Hematopoietic multipotent progenitor cell treated with erythropoietin and hydrocortisone succinate and interleukin-3 and kit ligand, for 15 days (in vitro differentiated cells): ENCODE data around the gene ATG16L2.

ENCODE experiments used
- DNase-seq: peaks from one replicate; pipeline ENCODE4 v3.0.0-alpha.2; 2015; ENCODE audit warnings: low spot score

The ATG16L2 gene, protein sequence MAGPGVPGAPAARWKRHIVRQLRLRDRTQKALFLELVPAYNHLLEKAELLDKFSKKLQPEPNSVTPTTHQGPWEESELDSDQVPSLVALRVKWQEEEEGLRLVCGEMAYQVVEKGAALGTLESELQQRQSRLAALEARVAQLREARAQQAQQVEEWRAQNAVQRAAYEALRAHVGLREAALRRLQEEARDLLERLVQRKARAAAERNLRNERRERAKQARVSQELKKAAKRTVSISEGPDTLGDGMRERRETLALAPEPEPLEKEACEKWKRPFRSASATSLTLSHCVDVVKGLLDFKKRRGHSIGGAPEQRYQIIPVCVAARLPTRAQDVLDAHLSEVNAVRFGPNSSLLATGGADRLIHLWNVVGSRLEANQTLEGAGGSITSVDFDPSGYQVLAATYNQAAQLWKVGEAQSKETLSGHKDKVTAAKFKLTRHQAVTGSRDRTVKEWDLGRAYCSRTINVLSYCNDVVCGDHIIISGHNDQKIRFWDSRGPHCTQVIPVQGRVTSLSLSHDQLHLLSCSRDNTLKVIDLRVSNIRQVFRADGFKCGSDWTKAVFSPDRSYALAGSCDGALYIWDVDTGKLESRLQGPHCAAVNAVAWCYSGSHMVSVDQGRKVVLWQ

DNA sequence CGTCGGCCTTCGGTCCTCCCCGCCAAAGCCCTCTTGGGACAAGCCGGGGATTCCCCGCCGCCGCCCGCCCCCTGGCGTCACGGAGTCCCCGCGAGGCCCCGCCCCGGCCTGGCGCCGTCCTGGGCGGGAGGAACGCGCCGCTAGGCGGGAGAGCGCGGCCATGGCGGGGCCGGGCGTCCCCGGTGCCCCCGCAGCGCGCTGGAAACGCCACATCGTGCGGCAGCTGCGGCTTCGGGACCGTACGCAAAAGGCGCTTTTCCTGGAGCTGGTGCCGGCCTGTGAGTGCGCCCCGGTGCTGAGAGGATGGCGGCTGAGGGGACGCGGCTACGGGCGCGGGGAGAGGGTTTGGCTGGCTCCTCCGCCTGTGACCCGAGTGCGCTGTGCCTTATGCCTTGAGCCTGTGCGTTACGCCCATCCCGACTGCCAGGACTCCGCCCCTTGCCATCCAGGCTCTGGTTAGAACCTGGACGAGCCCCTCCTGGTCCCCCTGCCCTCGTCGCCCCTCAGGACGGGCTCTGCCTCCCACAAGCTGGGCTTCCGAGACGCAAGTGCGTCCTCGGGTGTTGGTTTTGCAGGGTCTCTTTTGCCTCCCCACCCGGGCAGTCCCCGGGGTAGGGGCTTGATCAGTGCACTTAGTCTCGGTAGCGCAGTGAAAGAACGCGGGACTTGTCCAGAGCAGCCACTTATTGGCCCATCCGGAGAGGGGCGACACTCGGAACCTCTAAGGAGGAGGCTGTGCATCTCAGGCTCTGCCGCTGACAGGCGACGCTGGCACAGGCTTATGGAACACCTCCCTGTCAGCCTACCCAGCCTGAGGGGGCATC, at the start of gene ATG16L2:
TSS of gene ATG16L2 (plus strand) at position 126 of the 824 bp plus-strand sequence. CDS start at position 161, 35 bp downstream.
- peak; percentile 90 for DNase-seq

DNA sequence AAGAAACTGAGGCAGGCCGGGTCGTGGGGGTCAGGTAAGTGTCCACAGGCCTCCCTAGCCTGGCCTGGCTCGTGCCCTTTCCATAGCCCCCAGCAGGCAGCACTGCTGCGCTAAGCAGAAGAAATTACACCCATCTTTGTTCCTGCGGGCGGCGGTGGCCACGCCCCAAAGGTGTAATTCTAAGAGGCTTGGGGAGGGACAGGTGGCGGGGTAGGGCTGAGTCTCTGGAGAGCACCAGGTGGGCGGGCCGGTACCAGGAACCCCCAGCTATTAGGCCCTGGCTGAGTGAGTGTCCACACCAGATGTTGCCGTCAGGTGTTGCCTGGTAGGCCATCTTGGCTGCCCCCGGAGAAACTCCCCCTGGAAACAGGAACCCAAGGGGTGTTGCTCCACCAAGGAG, 49.7 kb upstream of the ATG16L2 start:
- DNase-seq = no peak

DNA sequence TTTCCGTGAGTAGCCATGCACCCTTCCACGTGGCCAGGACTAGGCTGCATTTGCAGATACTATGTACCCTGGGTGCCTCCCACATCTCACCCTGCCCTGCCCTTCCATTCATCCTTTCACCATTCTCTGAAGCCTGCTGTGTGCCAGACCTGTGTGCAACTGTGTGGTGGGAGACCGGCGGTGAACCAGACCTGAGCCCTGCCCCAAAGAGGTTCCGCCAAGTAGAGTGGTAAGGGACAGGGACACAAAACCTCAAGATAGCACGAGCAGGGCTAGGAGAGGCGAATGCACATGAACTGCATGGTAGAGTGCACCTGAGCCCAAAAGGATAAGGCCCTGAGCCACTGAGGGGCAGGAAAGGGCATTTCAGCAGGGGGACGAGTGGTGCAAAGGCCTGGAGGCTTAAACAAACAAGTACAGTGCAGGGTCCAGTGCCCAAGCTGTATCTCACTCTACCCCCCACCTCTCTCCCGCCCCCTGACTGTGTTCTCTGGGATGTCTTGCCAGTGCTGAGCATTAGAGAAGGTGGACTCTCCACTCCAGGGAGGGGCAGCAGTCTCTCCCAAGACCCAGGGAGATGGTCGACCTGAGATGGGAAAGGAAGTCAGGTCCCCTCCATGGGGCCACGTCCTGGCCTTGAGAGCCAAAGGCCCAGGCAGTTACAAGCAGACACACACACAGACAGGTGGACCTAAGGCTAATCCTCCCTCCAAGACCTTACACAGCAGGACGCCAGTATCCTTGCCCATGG, 47.9 kb upstream of the ATG16L2 start:
- DNase-seq = no peak

DNA sequence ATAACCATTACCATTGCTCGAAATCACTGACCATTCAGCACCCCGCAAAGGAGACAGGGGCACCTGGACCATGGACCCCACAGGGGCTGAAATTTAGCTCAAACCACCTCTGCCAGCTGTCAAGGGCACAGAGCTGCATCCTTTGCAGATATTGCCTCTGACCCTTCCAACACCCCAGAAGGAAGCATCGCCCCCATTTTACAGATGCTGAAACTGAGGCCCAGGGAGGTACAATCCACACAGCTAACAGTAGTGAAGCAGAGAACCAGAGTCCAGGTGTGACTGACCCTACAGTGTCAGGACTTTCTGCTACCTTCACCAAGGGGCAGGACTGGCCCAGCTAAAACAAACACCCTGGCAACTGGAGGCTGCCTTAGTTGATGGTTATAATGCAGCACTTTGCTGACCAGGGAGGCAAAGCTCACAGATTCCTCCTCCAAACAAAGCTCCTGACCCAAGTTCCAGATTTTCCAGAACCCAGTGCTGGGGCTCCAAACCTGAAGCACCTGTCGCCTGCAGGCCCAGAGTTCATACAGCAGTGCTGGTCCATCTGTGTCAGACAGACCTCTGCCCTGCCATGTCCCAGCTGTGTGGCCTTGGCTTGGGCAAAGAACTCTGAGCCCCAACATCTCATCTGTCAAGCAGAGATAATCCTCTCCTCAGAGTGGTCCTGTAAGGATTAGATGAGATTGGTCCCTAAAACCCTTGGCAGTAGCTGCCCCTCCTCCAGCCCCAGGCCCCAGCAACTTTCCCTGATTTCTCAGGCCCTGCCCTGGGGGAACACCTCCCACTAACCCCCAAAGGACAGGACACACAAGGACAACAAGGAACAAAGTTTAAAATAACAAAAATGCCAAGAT, 46.8 kb upstream of the ATG16L2 start:
- DNase-seq = no peak

DNA sequence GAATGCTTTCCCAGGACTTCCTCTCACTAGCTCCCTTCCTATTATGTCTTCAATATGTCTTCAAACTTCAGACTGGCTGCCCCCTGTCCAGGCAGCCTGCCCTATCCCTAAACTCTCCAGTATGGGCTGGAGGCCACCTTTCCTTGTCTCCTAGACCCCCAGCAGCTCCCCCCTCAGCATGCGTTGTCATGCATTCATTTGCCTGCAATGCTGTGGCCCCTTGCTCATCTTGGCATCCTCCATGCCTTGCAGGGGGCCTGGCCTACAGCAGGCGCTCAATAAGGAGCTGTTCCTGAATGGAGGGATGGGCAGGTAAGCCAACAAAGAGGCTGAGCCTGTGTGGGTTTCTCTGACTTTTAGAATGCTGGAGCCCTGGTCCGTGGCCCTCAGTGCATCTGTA, 45.6 kb upstream of the ATG16L2 start:
- no peak for DNase-seq

GRCh38 chr11:72769680-72770079, 44.5 kb upstream of the ATG16L2 start:
- no peak for DNase-seq

DNA sequence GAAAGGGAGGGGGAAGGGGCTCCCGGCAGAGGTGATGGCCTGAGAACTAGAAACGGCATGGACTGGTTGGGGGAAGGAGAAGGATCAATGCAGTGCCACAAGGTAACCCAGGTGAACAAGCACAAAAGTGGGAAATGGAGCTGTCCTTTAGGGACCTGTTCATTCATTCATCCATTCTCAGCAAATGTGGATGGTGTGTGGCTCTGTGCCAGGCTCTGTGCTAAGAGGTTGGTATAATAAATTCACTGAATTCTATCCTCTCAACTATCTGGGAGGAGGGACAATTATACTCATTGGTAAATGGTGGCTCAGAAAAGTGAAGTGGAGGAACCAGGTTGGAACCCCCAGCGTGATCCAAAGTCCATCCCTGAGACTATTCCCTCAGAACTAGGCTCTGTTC, 43.4 kb upstream of the ATG16L2 start:
- DNase-seq = no peak

DNA sequence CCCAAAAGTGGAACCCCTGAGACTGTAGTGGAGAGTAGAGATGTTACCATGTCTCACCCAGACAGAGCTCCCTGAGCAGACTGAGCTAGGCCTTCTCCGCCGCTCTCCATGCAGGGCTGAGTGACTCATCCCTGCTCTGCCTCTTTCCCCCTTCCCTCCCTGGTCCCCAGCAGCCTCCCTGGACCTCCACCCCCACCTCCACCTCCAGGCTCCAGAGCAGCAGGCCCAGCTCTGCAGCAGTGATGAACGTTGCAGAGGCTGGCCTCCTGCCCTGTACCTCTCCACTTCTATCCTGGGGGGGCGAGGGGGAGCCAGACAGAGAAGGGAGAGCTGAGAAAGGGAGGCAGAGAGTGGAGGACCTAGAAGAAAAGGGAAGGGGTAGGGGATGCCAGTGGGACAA, 42.7 kb upstream of the ATG16L2 start:
- DNase-seq = no peak

GRCh38 chr11:72772059-72772458, 42.2 kb upstream of the ATG16L2 start:
- no peak for DNase-seq

GRCh38 chr11:72773291-72773690, 40.9 kb upstream of the ATG16L2 start:
- DNase-seq = no peak

GRCh38 chr11:72773696-72774095, 40.5 kb upstream of the ATG16L2 start:
- no peak for DNase-seq

GRCh38 chr11:72774499-72774898, 39.7 kb upstream of the ATG16L2 start:
- no peak for DNase-seq

GRCh38 chr11:72775288-72776110, 38.7 kb upstream of the ATG16L2 start:
- no peak for DNase-seq

- no peak for DNase-seq
Measured at GRCh38 chr11:72776117-72776843, 37.9 kb upstream of the ATG16L2 start.

DNA sequence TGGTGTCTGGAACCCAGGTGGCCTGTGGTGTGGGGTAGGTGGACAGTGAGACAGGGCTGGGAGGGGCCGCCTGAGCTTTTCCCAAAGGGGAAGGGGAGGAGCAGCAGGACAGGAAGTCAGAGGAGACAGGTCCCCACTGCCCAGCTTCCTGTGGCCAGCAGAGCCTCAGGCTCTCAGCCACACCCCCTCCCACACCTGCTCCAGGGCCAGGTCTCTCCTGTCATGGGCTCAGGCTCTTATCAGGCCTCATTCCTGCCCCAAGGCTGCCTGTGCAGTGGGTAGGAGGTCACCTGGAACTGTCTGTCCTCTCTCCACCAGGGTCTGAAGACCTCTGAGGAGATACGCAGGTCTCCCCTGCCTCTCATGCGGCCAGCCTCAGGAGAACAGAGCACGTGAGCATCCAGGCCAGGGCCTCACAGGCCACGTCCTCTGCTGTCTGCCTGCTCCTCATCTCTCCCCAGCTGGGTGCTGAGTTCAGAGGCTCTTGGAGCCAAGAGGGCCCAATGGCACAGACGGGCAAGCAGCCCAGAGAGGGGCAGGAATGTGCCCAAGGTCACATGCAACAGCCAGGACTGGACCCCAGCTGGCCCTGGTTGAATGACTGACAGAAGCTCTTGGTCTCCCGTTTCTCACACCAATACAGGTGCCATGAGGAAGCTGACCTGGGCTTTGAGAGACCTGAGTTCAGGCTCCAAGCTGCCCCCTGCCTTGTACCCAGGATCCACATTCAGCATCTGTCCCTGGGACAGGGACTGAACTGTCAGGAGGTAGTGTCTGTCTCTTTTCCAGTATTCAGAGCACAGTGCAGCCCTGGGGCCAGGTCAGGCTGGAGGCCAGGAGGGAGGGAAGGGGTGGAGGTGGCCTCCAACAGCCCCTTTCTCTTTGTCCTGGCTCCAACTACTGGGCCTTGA, 37.1 kb upstream of the ATG16L2 start:
- no peak for DNase-seq

GRCh38 chr11:72777755-72778278, 36.4 kb upstream of the ATG16L2 start:
- no peak for DNase-seq

DNA sequence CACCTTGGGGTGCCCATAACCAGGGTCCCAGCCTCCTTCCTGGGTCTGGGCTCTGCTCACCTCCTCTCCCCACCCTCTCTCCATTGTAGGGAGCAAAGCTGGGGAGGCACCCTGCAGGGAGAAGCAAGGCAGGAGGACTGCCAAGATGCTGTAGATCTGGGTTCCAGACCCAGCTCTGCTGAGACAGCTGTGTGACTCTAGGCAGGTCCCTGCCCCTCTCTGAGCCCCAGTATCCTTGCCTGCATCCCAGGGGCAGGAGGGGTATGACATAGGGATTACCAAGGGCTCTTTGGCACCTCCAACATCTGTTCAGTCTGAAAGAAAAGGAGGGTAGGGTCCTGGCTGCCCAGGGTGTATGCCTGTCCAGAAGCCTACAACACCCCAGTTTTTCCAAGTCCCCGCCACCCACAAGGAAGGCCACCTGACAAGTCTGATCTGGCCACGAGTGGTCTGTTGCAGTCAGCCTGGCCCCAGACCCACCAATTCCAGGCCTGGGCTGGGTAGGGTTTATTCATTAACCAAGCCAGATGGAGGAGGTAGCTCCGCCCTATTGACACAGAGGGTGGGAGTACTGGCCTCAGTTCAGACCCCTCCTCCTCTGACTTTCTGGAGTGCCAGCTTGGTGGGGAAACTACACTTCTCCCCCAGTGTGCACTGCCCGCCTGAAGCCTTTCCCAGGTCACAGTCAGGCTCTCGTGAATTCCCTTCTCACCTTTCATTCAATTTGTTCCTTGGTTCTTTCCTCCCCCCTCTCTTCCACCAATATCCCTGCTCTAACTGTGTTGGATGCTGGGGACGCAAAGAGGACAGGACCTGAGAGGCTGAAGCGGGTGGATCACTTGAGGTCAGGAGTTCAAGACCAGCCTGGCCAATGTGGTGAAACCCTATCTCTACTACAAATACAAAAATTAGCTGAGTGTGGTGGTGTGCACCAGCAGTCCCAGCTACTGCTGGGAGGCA, 35.4 kb upstream of the ATG16L2 start:
- no peak for DNase-seq
